ENCODE data around the gene NHLRC4. TPM values are rescaled to one million over a fixed set of nuclear protein-coding genes. Genes with fewer than 3 reads are reported as not detected.

The NHLRC4 gene
- total RNA-seq, 2 donors from 2014 or later, result 0.52 TPM; not detected in 1

GRCh38 chr16:577796-578195 is 11.0 kb downstream of the NHLRC4 start:
- no peak overlapping the region for H3K27ac ChIP-seq
- 80 to 92% methylated on average over 2 to 13 of the region's 13 CpGs for WGBS, 2 donors

GRCh38 chr16:578232-578869 is 11.5 kb downstream of the NHLRC4 start:
- peaks cover 0 to 11% of the 10 kb centered on the region in 2 donors for H3K36me3 ChIP-seq (replicated peaks in 1 of 2; ENCODE audit: insufficient read depth in 1 of 2, low read depth in 2 of 2)
- intact Hi-C loops (cut with DNase I), result no loop called here
- no peak for ATAC-seq

More at GRCh38 chr16:577796-578195, 11.0 kb downstream of the NHLRC4 start:
- ATAC-seq (no peak), DNase-seq (no peak)
- H3K36me3 ChIP-seq (replicated peaks in 1 of 2; ENCODE audit: insufficient read depth in 1 of 2, low read depth in 2 of 2), result peaks cover 0 to 11% of the 10 kb centered on the region in 2 donors
- no peaks in the 10 kb centered on the region for H3K9me3 ChIP-seq
- intact Hi-C loops (cut with DNase I), result no loop called here
- H3K4me3 ChIP-seq, result no peak overlapping the region
- H3K27me3 ChIP-seq, result no peaks in the 10 kb centered on the region
- TF ChIP-seq POLR2A (IDR thresholded peaks at IDR 0.05), result no peak
- no peak for TF ChIP-seq CTCF (IDR thresholded peaks at IDR 0.05)
- peaks cover 39% of the 10 kb centered on the region for H3K4me1 ChIP-seq

GRCh38 chr16:578870-579405 is 12.1 kb downstream of the NHLRC4 start:
- peak overlapping the region in 2 of 4 donors; percentile 30 to 49 for H3K27ac ChIP-seq
- H3K9me3 ChIP-seq, result no peaks in the 10 kb centered on the region
- intact Hi-C loops (cut with DNase I), result no loop called here
- peaks cover 50% of the 10 kb centered on the region for H3K4me1 ChIP-seq
- 21 to 64% methylated on average over 12 to 33 of the region's 34 CpGs for WGBS, 2 donors
- peaks cover 0 to 11% of the 10 kb centered on the region in 2 donors for H3K36me3 ChIP-seq (replicated peaks in 1 of 2; ENCODE audit: insufficient read depth in 1 of 2, low read depth in 2 of 2)
- H3K4me3 ChIP-seq, result no peak overlapping the region
- TF ChIP-seq POLR2A (IDR thresholded peaks at IDR 0.05) (no peak), CTCF (IDR thresholded peaks at IDR 0.05) (peak; percentile 86 to 96 (median 93))
- DNase-seq (peak; percentile 83 to 87 (median 86)), ATAC-seq (peak; percentile 70)
- no peaks in the 10 kb centered on the region for H3K27me3 ChIP-seq

More at GRCh38 chr16:578232-578869, 11.5 kb downstream of the NHLRC4 start:
- DNase-seq, result no peak
- 74 to 81% methylated on average over 4 to 24 of the region's 24 CpGs for WGBS, 2 donors
- Histone ChIP-seq H3K9me3 (no peaks in the 10 kb centered on the region), H3K27me3 (no peaks in the 10 kb centered on the region), H3K27ac (no peak overlapping the region), H3K4me1 (peaks cover 44% of the 10 kb centered on the region), H3K4me3 (no peak overlapping the region)
- TF ChIP-seq POLR2A (IDR thresholded peaks at IDR 0.05), result no peak
- TF ChIP-seq CTCF (IDR thresholded peaks at IDR 0.05), result no peak

- DNase-seq, result peak; percentile 75 to 90 (median 86)
- peaks cover 57% of the 10 kb centered on the region for H3K4me1 ChIP-seq
- intact Hi-C loops (cut with DNase I), result no loop called here
- TF ChIP-seq CTCF (IDR thresholded peaks at IDR 0.05) (no peak), POLR2A (IDR thresholded peaks at IDR 0.05) (peak; percentile 4 to 36 (median 33))
- WGBS, 2 donors, result 51% methylated on average over 25 of the region's 27 CpGs; no CpG with 5 or more reads in 1 of the 2 donors
- H3K4me3 ChIP-seq, result peak overlapping the region in 1 of 2 donors; percentile 6
- peak; percentile 57 for ATAC-seq
- H3K27me3 ChIP-seq, result no peaks in the 10 kb centered on the region
- H3K9me3 ChIP-seq, result no peaks in the 10 kb centered on the region
- peaks cover 0 to 5% of the 10 kb centered on the region in 2 donors for H3K36me3 ChIP-seq (replicated peaks in 1 of 2; ENCODE audit: insufficient read depth in 1 of 2, low read depth in 2 of 2)
- H3K27ac ChIP-seq, result peak overlapping the region; percentile 74 to 90 (median 86)
Observed at GRCh38 chr16:580141-580945, 13.5 kb downstream of the NHLRC4 start.

All from body of pancreas (tissue), 4 donors.